C4-2B (cell line): Measurements from ENCODE around the gene IQCM.

Experiments
- ZFX ChIP-seq: fragments of 450-650 bp; IDR thresholded peaks from 2 replicates; pipeline ENCODE4 v1.6.1; 2017
- TF ChIP-seq, protein P1 (sequence below): fragments of 450-650 bp; conservative IDR thresholded peaks from 2 replicates; pipeline ENCODE4 v1.5.1; 2017; ENCODE audit warnings: mild to moderate bottlenecking

DNA sequence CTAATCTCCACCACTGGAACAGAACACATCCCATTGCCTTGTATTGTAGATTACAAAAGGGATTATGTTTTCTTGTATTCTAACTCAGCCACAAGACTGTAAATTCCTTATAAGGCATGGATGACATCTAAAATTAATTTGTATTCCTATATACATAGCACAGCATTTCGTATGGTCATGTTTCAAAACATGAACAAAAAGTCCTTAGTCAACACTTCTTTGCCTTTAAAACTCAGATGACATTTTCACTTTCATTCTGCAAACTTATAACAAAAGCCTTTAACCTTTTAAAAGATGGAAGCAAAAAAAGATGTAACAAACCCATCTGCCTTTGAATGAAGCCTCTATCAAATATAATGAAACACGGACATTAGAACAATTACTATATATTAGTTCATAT, 181.3 kb downstream of the IQCM start:
- TF ChIP-seq, protein P1, sequence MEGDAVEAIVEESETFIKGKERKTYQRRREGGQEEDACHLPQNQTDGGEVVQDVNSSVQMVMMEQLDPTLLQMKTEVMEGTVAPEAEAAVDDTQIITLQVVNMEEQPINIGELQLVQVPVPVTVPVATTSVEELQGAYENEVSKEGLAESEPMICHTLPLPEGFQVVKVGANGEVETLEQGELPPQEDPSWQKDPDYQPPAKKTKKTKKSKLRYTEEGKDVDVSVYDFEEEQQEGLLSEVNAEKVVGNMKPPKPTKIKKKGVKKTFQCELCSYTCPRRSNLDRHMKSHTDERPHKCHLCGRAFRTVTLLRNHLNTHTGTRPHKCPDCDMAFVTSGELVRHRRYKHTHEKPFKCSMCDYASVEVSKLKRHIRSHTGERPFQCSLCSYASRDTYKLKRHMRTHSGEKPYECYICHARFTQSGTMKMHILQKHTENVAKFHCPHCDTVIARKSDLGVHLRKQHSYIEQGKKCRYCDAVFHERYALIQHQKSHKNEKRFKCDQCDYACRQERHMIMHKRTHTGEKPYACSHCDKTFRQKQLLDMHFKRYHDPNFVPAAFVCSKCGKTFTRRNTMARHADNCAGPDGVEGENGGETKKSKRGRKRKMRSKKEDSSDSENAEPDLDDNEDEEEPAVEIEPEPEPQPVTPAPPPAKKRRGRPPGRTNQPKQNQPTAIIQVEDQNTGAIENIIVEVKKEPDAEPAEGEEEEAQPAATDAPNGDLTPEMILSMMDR: no peak
- no peak for TF ChIP-seq ZFX
